HG03439 (cell line): Measurements from ENCODE around the gene ORMDL2.
"Not testable (repeated sequence)": the region's sequence is repeated elsewhere in the genome, so short reads cannot be mapped to it uniquely, and the experiment has no call there.

Experiments used
- ATAC-seq: cut with Tn5 transposase; IDR thresholded peaks from one replicate; pipeline ENCODE4 v1.9.1; 2021; ENCODE audit warnings: mild to moderate bottlenecking, moderate library complexity; ENCODE audit not compliant: unreplicated experiment

Gene ORMDL2

DNA sequence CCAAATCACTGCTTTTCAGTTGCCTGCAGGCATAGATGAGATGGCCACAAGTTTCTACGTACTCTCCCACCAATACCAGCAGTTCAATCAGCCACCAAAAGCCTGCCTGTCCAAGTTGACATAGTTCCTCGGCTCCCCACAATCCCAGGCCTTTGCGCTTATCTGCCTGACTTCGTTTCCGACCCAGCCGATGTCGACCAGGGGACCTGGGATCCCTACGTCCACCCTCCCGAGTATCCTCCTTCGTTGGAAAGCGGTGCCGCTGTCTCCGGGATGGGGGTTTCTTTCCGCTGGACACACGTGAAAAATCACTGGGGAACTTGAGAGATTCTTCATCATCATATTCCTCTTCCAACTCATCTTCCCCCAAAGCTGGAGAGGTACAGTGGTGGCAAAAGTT is 10.0 kb downstream of the ORMDL2 start:
- no peak for ATAC-seq

DNA sequence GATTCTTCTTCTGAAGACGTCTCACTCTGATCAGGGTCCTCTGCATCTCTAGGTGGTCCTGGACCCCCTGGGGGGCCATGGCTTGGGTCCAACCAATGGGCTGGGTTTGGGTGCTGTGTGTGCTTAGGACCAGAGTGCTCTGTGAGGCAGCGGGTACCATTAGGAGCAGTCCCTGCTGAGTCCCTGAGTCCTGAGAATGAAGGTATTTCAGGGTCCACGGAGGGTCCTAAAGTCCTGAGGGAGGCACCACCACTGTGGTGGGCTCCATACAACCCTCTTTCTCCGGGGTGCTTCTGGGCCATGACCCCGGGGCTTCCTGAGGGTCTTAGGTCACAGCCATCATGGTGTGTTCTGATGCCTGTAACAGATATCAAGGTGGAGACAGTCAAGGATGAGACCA is 10.5 kb downstream of the ORMDL2 start:
- no peak for ATAC-seq

- peak; percentile 18 for ATAC-seq
Measured at GRCh38 chr12:55829967-55830600, 12.2 kb downstream of the ORMDL2 start.

DNA sequence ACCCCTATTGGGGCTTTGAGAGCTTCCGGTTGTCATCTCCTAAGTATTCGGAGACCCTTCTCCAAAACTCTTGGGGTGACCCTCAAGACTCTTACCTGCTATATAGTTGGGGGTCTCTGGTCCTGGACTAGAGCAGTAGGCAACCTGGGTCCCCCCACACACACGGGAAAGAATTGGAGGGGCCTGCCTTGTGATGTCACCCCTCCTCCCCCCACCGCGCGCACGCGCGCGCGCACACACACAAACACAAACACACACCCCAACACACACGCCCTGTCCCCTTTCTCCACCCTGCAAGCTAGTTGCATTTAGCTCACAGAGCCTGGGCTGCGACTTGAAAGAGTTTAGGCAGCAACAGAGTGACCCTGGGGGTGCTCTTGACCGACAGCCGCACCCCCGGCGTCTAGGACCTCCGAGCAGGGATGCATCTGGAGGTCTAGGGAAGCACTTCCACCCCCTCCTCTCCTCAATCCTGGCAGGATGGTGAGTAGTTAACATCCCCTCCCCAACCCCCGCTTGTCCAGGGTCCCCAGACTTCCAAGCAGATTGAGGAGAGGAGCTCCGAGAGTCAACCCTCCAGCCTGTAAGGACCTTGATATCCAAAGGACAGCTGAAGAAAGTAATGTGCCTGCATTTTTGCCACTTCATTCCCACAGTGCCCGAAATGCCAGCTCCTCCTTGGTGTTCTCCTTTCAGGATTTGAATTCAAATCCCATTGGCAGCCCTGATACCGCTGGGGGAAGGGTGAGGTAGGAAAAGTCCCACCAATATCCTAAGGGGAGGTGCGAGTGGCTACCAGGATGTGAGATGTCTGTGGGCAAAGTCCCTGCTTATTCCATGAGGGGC is 13.0 kb downstream of the ORMDL2 start:
- ATAC-seq, result no peak

GRCh38 chr12:55831447-55831815 is 13.6 kb downstream of the ORMDL2 start:
- ATAC-seq, result no peak

GRCh38 chr12:55833056-55833455 is 15.2 kb downstream of the ORMDL2 start:
- no peak for ATAC-seq

DNA sequence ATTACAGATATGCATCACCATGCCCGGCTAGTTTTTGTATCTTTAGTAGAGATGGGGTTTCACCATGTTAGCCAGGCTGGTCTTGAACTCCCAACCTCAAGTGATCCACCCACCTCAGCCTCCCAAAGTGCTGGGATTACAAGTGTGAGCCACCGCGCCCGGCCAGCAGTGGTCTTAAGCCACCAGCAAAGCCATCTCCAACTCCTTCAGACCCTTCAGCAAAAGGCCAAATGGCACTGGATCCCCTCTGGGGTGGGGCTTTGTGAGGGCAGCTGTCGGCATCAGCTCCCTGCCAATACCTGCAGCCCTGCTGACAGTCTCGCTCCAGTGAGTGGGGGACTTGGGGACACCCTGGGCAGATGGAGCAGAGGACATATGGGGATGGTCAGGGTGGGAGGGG is 16.6 kb downstream of the ORMDL2 start:
- not testable (repeated sequence) for ATAC-seq

- ATAC-seq, result no peak
Measured at GRCh38 chr12:55838361-55838760, 20.5 kb downstream of the ORMDL2 start.

- no peak for ATAC-seq
Measured at GRCh38 chr12:55839345-55840140, 21.7 kb downstream of the ORMDL2 start.

DNA sequence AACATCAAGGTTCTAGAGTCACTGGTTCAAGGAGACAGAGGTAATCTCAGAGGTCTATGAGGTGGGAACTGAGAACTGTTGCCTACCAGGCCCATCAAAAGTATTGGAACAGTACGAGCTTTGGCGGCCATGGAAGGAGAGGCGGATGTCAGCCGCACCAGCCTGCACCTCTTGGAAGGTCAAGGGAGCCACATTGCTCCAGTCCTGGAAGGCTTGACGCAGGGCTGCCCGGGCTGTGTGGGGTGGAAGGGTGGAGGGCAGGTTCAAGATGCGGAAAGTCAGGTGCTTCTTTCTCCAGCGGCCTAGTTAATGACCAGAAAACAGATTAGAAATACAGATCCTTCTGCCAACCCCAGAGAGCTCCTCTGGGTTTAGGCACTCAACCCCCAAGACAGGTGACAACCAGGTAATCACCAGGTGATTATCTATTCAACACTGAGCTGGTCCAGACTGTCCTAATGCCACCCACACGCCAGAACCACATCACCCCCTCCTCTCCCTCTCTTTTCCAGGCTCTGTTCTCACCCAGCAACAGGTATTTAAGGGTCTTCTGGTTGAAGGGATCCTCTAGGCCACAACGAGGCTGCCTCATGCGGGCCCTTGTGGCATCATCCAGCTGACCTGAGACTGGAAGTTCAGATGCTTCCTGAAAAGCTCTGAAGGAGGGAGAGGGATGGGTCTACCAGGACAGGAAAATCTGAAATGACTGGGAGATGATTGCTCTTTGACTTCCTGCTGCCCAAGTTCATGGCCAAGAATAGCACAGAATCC is 22.9 kb downstream of the ORMDL2 start:
- ATAC-seq, result no peak

DNA sequence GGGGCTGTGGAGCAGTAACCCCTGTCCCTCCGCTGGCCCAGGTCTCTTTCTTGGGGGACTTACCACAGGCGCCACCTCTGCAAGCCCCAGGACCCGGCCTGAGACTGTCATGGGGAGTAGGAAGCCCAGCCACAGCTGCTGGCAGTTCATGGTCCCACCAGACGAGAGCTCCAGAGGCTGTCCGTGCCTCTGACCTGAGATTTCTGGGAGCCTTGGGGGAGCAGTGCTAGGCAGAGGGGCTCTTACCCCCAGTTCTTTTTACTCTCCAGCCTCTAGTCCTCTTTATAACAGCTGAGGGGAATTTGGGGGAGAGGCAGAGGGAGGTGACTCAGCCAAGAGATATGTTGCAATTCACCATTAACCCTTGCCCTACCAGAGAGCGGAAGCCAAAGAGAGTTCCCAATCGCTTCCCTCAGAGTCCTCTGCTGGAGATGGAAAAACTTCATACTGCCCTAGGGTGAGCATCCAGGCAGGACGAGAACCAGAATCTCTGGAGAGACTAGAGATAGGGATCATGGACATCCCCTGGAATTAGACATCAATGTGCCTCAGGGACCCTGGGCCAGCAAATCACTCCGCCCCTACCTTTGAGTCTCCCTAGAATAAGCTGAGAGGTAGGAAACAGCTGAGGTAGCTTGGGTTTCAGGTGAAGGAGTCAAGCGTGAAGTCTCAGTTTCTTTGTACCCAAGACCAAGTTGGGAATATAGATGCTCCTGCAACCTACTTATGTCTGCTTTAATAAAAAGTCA is 25.0 kb downstream of the ORMDL2 start, which contains the start of gene MMP19:
Gene MMP19 (minus strand): TSS at position 256 of the 749 bp plus-strand sequence. CDS start 106 bp downstream, at position 150.
- no peak for ATAC-seq

- no peak for ATAC-seq
Measured at GRCh38 chr12:55843431-55843830, 25.6 kb downstream of the ORMDL2 start.

GRCh38 chr12:55844961-55845360 is 27.1 kb downstream of the ORMDL2 start:
- no peak for ATAC-seq

- ATAC-seq, result no peak
Measured at GRCh38 chr12:55845361-55845760, 27.5 kb downstream of the ORMDL2 start.

DNA sequence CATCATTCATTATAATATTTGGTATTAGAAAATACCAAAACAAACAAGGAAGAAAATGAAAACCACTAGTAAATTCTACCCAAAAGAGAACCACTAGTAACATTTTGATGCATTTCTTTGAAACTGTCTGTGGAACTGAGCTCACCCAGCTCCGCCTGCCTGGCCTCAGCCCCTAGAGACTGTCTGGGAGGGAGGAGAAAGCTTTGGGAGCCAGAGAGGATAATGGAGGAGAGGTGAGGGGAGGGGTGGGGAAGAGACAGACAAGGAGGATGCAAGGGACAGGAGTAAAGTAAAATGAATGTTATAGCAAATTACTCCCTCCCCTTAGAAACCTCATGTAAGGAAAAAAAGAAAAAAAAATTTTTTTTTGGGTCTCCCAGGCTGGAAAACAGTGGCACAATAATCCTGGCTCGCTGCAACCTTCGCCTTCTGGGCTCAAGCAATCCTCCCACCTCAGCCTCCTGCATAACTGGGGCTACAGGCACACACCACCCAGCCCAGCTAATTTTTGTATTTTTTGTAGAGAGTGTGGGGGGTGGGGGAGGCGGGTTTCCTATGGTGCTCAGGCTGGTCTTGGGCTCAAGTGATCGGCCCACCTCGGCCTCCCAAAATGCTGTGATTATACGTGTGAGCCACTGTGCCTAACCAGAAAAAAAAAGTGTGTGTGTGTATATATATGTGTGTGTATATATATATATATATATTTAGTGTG is 28.1 kb downstream of the ORMDL2 start:
- no peak for ATAC-seq

DNA sequence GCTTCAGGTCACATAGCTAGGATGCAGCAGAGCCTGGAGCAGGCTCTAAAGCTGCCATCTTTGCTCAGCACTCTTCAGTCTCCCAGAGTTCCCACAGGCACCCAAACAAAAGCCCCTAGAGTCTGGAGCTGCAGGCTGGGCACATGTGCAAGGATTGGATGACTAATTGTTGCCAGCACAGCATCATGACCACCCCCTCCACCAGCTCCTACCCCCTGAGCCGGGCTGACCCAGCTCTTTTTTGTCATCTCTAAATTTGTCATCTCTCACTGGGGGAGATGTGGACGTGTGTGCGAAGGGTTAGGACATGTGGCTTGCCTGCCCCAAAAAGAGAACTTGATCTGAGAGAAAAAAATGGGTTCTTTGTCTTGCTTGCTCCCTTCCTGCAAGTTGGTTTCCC is 29.2 kb downstream of the ORMDL2 start:
- ATAC-seq, result no peak

DNA sequence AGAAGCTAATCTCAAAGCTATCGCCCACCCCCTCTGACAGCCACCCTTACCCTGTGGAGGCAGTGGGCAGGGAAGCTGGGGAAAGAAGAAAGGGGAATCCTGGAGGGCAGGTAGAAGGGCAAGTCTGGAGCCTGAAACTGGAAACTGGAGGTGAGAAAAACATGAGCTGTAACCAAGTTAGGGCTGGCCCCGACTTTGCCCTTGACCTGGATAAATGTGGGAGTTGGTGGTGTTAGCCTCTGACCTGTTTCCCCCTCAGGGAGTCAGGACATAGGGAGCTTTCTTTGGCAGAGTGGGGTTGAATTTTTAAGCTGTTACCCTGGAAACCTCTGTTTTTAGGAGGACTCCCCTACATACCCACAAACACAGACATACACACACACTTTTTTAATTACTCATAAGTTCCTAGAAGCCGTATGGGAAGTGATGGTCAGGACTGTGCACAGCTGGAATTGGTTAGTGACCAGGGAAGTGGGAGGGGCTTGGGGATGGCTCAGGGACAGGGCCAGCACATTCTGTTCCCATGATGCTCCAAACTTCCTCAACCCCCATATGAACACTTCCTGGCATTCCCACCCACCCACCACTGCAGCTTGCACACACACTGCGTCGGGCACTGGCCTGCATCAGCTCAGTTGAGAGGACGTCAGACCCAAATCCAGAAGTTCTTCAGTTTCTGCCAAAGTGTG is 29.9 kb downstream of the ORMDL2 start:
- no peak for ATAC-seq

GRCh38 chr12:55849616-55850343 is 31.9 kb downstream of the ORMDL2 start:
- no peak for ATAC-seq
